CD14-positive monocyte (primary cell): ENCODE results near the gene APLF. TPM values are rescaled to one million over a fixed set of nuclear protein-coding genes. Genes with fewer than 3 reads are reported as not detected.

ENCODE experiments used
- DNase-seq, 3 donors: peaks; one replicate each; pipeline ENCODE4 v3.0.0-alpha.2; 2011 to 2022
- H2AFZ ChIP-seq: 2 replicates; pipeline ENCODE4 v1.6.0; 2012; ENCODE audit warnings: mild to moderate bottlenecking, low read depth, low read length, inconsistent platforms; ENCODE audit not compliant: insufficient read depth, poor library complexity, severe bottlenecking
- H3K27ac ChIP-seq, 2 donors: 1 replicate in 1 of 2; 2 replicates in 1 of 2; pipeline ENCODE4 v1.5.1; 2012 to 2013; ENCODE audit warnings: low read length in 2 of 2, control low read depth in 1 of 2, inconsistent platforms in 1 of 2, low read depth in 1 of 2, mild to moderate bottlenecking in 1 of 2
- H3K27me3 ChIP-seq, 2 donors: one replicate each; pipeline versions ENCODE4 v1.6.0 to v1.6.1; 2011 to 2013; ENCODE audit warnings: low read length in 2 of 2; ENCODE audit not compliant: control insufficient read depth in 2 of 2, insufficient read depth in 2 of 2
- H3K36me3 ChIP-seq, 2 donors: replicated peaks in 1 of 2; 1 replicate in 1 of 2; 2 replicates in 1 of 2; pipeline versions ENCODE4 v1.5.1 to v1.6.1; 2012 to 2013; ENCODE audit warnings: low read length in 2 of 2, control low read depth in 1 of 2, inconsistent platforms in 1 of 2, mild to moderate bottlenecking in 1 of 2; ENCODE audit not compliant: insufficient read depth in 2 of 2, control insufficient read depth in 1 of 2
- H3K4me1 ChIP-seq, 2 donors: 1 replicate in 1 of 2; 2 replicates in 1 of 2; pipeline versions ENCODE4 v1.5.1 to v1.6.1; 2012 to 2013; ENCODE audit warnings: low read length in 2 of 2, control low read depth in 1 of 2, inconsistent platforms in 1 of 2, mild to moderate bottlenecking in 1 of 2, moderate library complexity in 1 of 2; ENCODE audit not compliant: insufficient read depth in 2 of 2, control insufficient read depth in 1 of 2
- H3K4me2 ChIP-seq: replicated peaks from 2 replicates; pipeline ENCODE3; 2012; ENCODE audit warnings: low read length, moderate library complexity, mild to moderate bottlenecking; ENCODE audit not compliant: poor library complexity, severe bottlenecking; ENCODE audit errors: extremely low read depth
- H3K4me3 ChIP-seq, 3 experiments: fragments of 200-600 bp in 1 of 3; sonication (generic) in 1 of 3; replicated peaks in 1 of 3; 1 replicate in 2 of 3; 2 replicates in 1 of 3; pipeline ENCODE4 v1.5.1; 2011 to 2013; ENCODE audit warnings: low read length in 3 of 3, mild to moderate bottlenecking in 3 of 3, control low read depth in 2 of 3, low read depth in 2 of 3, inconsistent platforms in 1 of 3, moderate library complexity in 1 of 3
- H3K79me2 ChIP-seq: 2 replicates; pipeline ENCODE4 v1.6.0; 2012; ENCODE audit warnings: mild to moderate bottlenecking, control low read depth, inconsistent platforms, low read length, moderate library complexity; ENCODE audit not compliant: insufficient read depth
- H3K9ac ChIP-seq: 2 replicates; pipeline ENCODE4 v1.6.0; 2017; ENCODE audit warnings: low read length, mild to moderate bottlenecking; ENCODE audit not compliant: insufficient read depth, poor library complexity, severe bottlenecking
- H3K9me3 ChIP-seq, 2 donors: replicated peaks in 1 of 2; 1 replicate in 1 of 2; 2 replicates in 1 of 2; pipeline versions ENCODE4 v1.5.1 to v1.6.1; 2012 to 2013; ENCODE audit warnings: low read length in 2 of 2, control low read depth in 1 of 2; ENCODE audit not compliant: control insufficient read depth in 1 of 2, insufficient read depth in 1 of 2
- H4K20me1 ChIP-seq: 2 replicates; pipeline ENCODE4 v1.6.0; 2012; ENCODE audit warnings: mild to moderate bottlenecking, low read length, control low read depth, moderate library complexity; ENCODE audit not compliant: insufficient read depth
- H3K27ac Mint-ChIP-seq, 7 donors: one replicate each; pipeline ENCODE4 v1.8.0; 2020; ENCODE audit warnings: mild to moderate bottlenecking in 7 of 7, mixed read lengths in 7 of 7, moderate library complexity in 6 of 7, inconsistent platforms in 2 of 7
- H3K27me3 Mint-ChIP-seq, 3 donors: one replicate each; pipeline ENCODE4 v1.8.0; 2021 to 2022; ENCODE audit warnings: low read depth in 3 of 3, mild to moderate bottlenecking in 3 of 3, mixed read lengths in 3 of 3, moderate library complexity in 3 of 3, inconsistent platforms in 1 of 3
- H3K36me3 Mint-ChIP-seq, 2 donors: one replicate each; pipeline ENCODE4 v1.8.0; 2020; ENCODE audit warnings: mixed read lengths in 2 of 2, inconsistent platforms in 1 of 2, mild to moderate bottlenecking in 1 of 2
- H3K4me1 Mint-ChIP-seq: one replicate; pipeline ENCODE4 v1.8.0; 2020; ENCODE audit warnings: mild to moderate bottlenecking, mixed read lengths
- H3K4me3 Mint-ChIP-seq, 2 donors: one replicate each; pipeline ENCODE4 v1.8.0; 2020; ENCODE audit warnings: mild to moderate bottlenecking in 2 of 2, mixed read lengths in 2 of 2, moderate library complexity in 1 of 2
- H3K9me3 Mint-ChIP-seq, 7 donors: one replicate each; pipeline ENCODE4 v1.8.0; 2020 to 2022; ENCODE audit warnings: mixed read lengths in 7 of 7, mild to moderate bottlenecking in 6 of 7, moderate library complexity in 6 of 7, inconsistent platforms in 2 of 7
- WGBS: methylation state at CpG from one replicate; pipeline ENCODE4 v1.1.5; 2013; ENCODE audit warnings: missing lambda C conversion rate; ENCODE audit not compliant: insufficient coverage; 5-methylcytosine and 5-hydroxymethylcytosine counted together
- intact Hi-C, 2 donors: fragments of 100-400 bp; cut with micrococcal nuclease; formaldehyde crosslinking; loops; one replicate each; pipeline versions ENCODE4 v1.15.0 to v1.15.1; 2023
- polyA plus RNA-seq, 3 donors: library from polyadenylated mRNA; depleted of rRNA in 1 of 3; unstranded in 2 of 3; stranded (reverse) in 1 of 3; fragments of 300-500 nt in 2 of 3; fragments of >200 nt in 1 of 3; fragmentation: Illumina TruSeq in 2 of 3; gene quantifications; 1 replicate in 2 of 3; 2 replicates in 1 of 3; pipeline ENCODE4 v1.2.3, GENCODE V29; 2012 to 2021
- TF ChIP-seq, protein P1 (sequence below): fragments of 200-600 bp; IDR thresholded peaks from one replicate; pipeline ENCODE4 v1.8.0; 2022; ENCODE audit warnings: antibody characterized with exemption, mild to moderate bottlenecking

APLF gene
- polyA plus RNA-seq, 3 donors, result 0.77 to 1.8 (median 1.2) TPM

DNA sequence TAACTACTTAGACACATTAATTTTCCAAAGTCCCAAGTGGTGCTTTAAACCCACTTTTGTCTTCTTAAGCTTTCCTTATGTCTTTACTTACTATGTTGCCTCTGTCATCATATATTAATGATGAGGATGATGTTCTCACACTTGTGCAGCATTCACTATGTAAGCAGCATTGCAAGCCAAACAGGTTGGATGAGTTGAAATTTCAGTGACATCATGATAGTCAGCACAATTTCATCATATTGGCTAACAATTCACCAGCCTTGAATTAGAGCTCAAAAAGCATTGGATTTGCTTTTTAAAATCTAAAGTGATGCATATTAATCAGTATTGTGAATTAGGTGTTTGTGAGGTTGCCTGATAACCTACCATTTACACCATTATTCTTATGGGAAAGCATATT lies 7.7 kb downstream of the APLF start:
- no peak overlapping the region for H3K4me3 Mint-ChIP-seq
- intact Hi-C loops, result loop anchor here in 1 of 2 donors (10.0 kb wide), 2 partner anchors 110 to 440 kb away; no protein-coding TSS in a partner anchor
- H3K27me3 ChIP-seq, result no peaks in the 10 kb centered on the region
- no peaks in the 10 kb centered on the region for H3K36me3 ChIP-seq
- H3K4me1 Mint-ChIP-seq, result peaks cover 3% of the 10 kb centered on the region
- DNase-seq, result no peak
- peaks cover 0 to 3% (median 0%) of the 10 kb centered on the region in 3 donors for H3K27me3 Mint-ChIP-seq
- peaks cover 0 to 4% (median 0%) of the 10 kb centered on the region in 7 donors for H3K9me3 Mint-ChIP-seq
- H3K27ac ChIP-seq, result no peak overlapping the region
- H3K79me2 ChIP-seq, result no peaks in the 10 kb centered on the region
- no peaks in the 10 kb centered on the region for H3K9me3 ChIP-seq
- TF ChIP-seq, protein P1, sequence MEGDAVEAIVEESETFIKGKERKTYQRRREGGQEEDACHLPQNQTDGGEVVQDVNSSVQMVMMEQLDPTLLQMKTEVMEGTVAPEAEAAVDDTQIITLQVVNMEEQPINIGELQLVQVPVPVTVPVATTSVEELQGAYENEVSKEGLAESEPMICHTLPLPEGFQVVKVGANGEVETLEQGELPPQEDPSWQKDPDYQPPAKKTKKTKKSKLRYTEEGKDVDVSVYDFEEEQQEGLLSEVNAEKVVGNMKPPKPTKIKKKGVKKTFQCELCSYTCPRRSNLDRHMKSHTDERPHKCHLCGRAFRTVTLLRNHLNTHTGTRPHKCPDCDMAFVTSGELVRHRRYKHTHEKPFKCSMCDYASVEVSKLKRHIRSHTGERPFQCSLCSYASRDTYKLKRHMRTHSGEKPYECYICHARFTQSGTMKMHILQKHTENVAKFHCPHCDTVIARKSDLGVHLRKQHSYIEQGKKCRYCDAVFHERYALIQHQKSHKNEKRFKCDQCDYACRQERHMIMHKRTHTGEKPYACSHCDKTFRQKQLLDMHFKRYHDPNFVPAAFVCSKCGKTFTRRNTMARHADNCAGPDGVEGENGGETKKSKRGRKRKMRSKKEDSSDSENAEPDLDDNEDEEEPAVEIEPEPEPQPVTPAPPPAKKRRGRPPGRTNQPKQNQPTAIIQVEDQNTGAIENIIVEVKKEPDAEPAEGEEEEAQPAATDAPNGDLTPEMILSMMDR, result no peak
- no peaks in the 10 kb centered on the region for H4K20me1 ChIP-seq
- no peak overlapping the region for H2AFZ ChIP-seq
- no peak overlapping the region for H3K9ac ChIP-seq
- no peak overlapping the region for H3K4me2 ChIP-seq
- no peak overlapping the region for H3K4me3 ChIP-seq
- peaks cover 4 to 5% of the 10 kb centered on the region in 2 donors for H3K36me3 Mint-ChIP-seq
- no peak overlapping the region for H3K27ac Mint-ChIP-seq
- no peaks in the 10 kb centered on the region for H3K4me1 ChIP-seq

DNA sequence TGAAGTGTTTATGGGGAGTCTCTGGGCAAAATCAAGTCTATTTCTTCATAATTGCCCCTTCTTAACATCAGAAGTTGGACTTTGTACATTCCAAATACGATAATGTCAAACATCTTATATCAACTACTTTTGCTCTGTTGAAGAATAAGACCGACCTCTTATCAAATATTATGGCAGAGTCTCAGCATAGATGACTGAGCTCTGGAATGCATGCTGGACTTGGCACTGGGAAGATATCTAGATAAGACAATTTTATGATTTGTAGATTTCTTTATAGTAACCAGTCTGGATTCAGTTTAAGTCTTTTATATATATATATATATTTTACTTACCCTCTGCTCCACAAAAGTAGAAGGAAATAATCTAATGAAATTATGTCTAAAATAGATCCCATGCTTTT lies 8.2 kb downstream of the APLF start:
- Mint-ChIP-seq H3K27ac (no peak overlapping the region), H3K27me3 (peaks cover 0 to 3% (median 0%) of the 10 kb centered on the region in 3 donors), H3K9me3 (peaks cover 0 to 4% (median 0%) of the 10 kb centered on the region in 7 donors), H3K36me3 (peaks cover 4 to 5% of the 10 kb centered on the region in 2 donors), H3K4me3 (no peak overlapping the region), H3K4me1 (peaks cover 5% of the 10 kb centered on the region)
- Histone ChIP-seq H3K79me2 (no peaks in the 10 kb centered on the region), H3K9ac (no peak overlapping the region), H4K20me1 (no peaks in the 10 kb centered on the region), H2AFZ (no peak overlapping the region), H3K27me3 (no peaks in the 10 kb centered on the region), H3K27ac (no peak overlapping the region), H3K9me3 (no peaks in the 10 kb centered on the region), H3K4me1 (no peaks in the 10 kb centered on the region), H3K36me3 (no peaks in the 10 kb centered on the region), H3K4me2 (no peak overlapping the region), H3K4me3 (no peak overlapping the region)
- TF ChIP-seq, protein P1, result no peak
- intact Hi-C loops, result loop anchor here in 1 of 2 donors (10.0 kb wide), 2 partner anchors 109 to 439 kb away; no protein-coding TSS in a partner anchor
- WGBS, result no CpG with 5 or more reads among the region's 2 CpGs
- DNase-seq, result no peak
